HG03442 (cell line): ENCODE data around the gene AEN.

Experiments used
- ATAC-seq: cut with Tn5 transposase; IDR thresholded peaks from one replicate; pipeline ENCODE4 v1.9.1; 2021; ENCODE audit warnings: mild to moderate bottlenecking, moderate library complexity; ENCODE audit not compliant: unreplicated experiment

AEN gene

GRCh38 chr15:88620995-88621772, at the start of gene AEN:
AEN (plus strand) TSS chr15:88621340; CDS start chr15:88626210, 4,870 bp downstream.
- peak; percentile 90 for ATAC-seq

GRCh38 chr15:88571852-88572259, 49.3 kb upstream of the AEN start:
- no peak for ATAC-seq

GRCh38 chr15:88574077-88574476, 47.1 kb upstream of the AEN start:
- no peak for ATAC-seq

- no peak for ATAC-seq
Observed at GRCh38 chr15:88574655-88575054, 46.5 kb upstream of the AEN start.

GRCh38 chr15:88579322-88579721, 41.8 kb upstream of the AEN start:
- ATAC-seq, result no peak

GRCh38 chr15:88580532-88580931, 40.6 kb upstream of the AEN start:
- ATAC-seq, result no peak

GRCh38 chr15:88586401-88587162, 34.6 kb upstream of the AEN start:
- no peak for ATAC-seq

GRCh38 chr15:88590759-88591158, 30.4 kb upstream of the AEN start:
- no peak for ATAC-seq

GRCh38 chr15:88591384-88591783, 29.8 kb upstream of the AEN start:
- ATAC-seq, result no peak

- no peak for ATAC-seq
Observed at GRCh38 chr15:88603885-88604284, 17.3 kb upstream of the AEN start.

- no peak for ATAC-seq
Observed at GRCh38 chr15:88604381-88605188, 16.6 kb upstream of the AEN start.

- ATAC-seq, result no peak
Observed at GRCh38 chr15:88605189-88606069, 15.7 kb upstream of the AEN start.

GRCh38 chr15:88606070-88606794, 14.9 kb upstream of the AEN start:
- ATAC-seq, result no peak

GRCh38 chr15:88607951-88608350, 13.2 kb upstream of the AEN start:
- no peak for ATAC-seq

- ATAC-seq, result no peak
Observed at GRCh38 chr15:88608607-88609181, 12.4 kb upstream of the AEN start.

GRCh38 chr15:88609344-88610090, 11.6 kb upstream of the AEN start:
- ATAC-seq, result no peak

GRCh38 chr15:88610701-88611231, 10.4 kb upstream of the AEN start:
- ATAC-seq, result no peak

GRCh38 chr15:88612186-88612796, 8.8 kb upstream of the AEN start:
- no peak for ATAC-seq
